ENCODE data around the gene TRMT44.

Gene TRMT44

GRCh38 chr4:8516996-8517550 is 76.5 kb downstream of the TRMT44 start:
- no peak for DNase-seq

- no peak for DNase-seq
These were observed 77.4 kb downstream of the TRMT44 start for GRCh38 chr4:8517946-8518345.

GRCh38 chr4:8522160-8523120 is 81.9 kb downstream of the TRMT44 start:
- DNase-seq: no peak

- no peak for DNase-seq
These were observed 82.6 kb downstream of the TRMT44 start for GRCh38 chr4:8523175-8523574.

GRCh38 chr4:8523766-8524165 is 83.2 kb downstream of the TRMT44 start:
- no peak for DNase-seq

- no peak for DNase-seq
These were observed 84.2 kb downstream of the TRMT44 start for GRCh38 chr4:8524595-8525382.

GRCh38 chr4:8525383-8526120 is 85.0 kb downstream of the TRMT44 start:
- no peak for DNase-seq

Data from activated gamma-delta T cell treated with Interleukin-2 at 50 U/mL for 16 hours (primary cell).